Suprapubic skin (tissue), 4 donors: ENCODE data around the gene FXR2. TPM values are rescaled to one million over a fixed set of nuclear protein-coding genes. Genes with fewer than 3 reads are reported as not detected.

ENCODE experiments used
- DNase-seq, 2 donors: peaks; one replicate each; pipeline ENCODE4 v3.0.0-alpha.2; 2019; ENCODE audit warnings: low spot score in 2 of 2
- H3K27ac ChIP-seq: fragments of 200-600 bp; sonication (generic); one replicate; pipeline ENCODE4 v1.5.1; 2019
- H3K27me3 ChIP-seq: fragments of 200-600 bp; sonication (generic); one replicate; pipeline ENCODE4 v1.5.1; 2019
- H3K36me3 ChIP-seq: fragments of 200-600 bp; sonication (generic); one replicate; pipeline ENCODE4 v1.5.1; 2019
- H3K4me1 ChIP-seq: fragments of 200-600 bp; sonication (generic); one replicate; pipeline ENCODE4 v1.5.1; 2019
- H3K4me3 ChIP-seq: fragments of 200-600 bp; sonication (generic); one replicate; pipeline ENCODE4 v1.5.1; 2019; ENCODE audit warnings: mild to moderate bottlenecking
- H3K9me3 ChIP-seq: fragments of 200-600 bp; sonication (generic); one replicate; pipeline ENCODE4 v1.5.1; 2019
- EP300 ChIP-seq: sonication (generic); formaldehyde crosslinking; IDR thresholded peaks from one replicate; pipeline ENCODE4 v1.6.1; 2017; ENCODE audit warnings: antibody characterized with exemption
- POLR2A ChIP-seq, 2 donors: fragments of 450-650 bp; IDR thresholded peaks; one replicate each; pipeline ENCODE4 v1.6.1; 2017; ENCODE audit warnings: antibody characterized with exemption in 2 of 2, mild to moderate bottlenecking in 2 of 2, moderate library complexity in 2 of 2
- POLR2AphosphoS5 ChIP-seq, 3 donors: sonication (generic); formaldehyde crosslinking; IDR thresholded peaks; one replicate each; pipeline ENCODE4 v1.6.1; 2017; ENCODE audit warnings: antibody characterized with exemption in 3 of 3
- WGBS: methylation state at CpG from one replicate; pipeline ENCODE4 v1.1.5; 2018; 5-methylcytosine and 5-hydroxymethylcytosine counted together
- total RNA-seq, 4 donors: library from RNA; depleted of rRNA; stranded (reverse); fragments of >200 nt; gene quantifications; one replicate each; pipeline ENCODE4 v1.1.0, GENCODE V29; 2016
- TF ChIP-seq, protein P1 (sequence below), 2 donors: fragments of 200-600 bp in 1 of 2; fragments of 450-650 bp in 1 of 2; sonication (generic) in 1 of 2; IDR thresholded peaks; one replicate each; pipeline ENCODE4 v1.5.1; 2016 to 2019; ENCODE audit warnings: antibody characterized with exemption in 2 of 2, mild to moderate bottlenecking in 1 of 2, moderate library complexity in 1 of 2

FXR2 gene
- total RNA-seq, 4 donors from 2014 or later: 21.0 to 25.6 (median 22.5) TPM

DNA sequence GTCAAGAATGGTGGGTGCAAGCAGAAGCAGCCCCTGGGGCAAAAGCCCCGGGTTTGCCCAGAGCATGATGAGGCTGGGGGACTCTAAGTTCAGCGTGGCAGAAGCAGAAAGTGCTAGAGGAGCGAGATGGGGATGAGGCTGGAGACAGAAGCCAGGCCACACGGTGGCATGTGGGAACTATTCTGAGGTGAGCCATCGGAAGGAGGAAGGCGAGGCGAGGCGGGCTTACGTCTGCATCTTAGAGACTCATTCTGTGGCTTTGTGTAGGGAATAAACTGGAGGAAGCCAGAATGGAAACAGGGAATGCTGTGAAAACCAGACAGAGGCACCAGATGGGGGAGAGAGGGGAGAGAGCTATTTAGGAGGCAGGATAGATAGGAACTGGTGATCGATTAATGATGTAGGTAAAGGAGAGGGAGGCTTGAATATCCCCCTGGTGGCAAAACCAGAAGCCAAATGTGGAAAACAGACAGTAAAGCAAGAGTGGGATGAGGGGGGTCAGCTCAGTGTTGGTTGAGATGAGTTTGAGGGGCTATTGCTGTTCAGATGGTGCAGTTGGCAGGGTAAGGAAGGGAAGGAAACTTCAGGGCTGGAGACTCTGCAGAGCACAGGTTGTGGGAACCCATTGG is 59.3 kb downstream of the FXR2 start:
- Histone ChIP-seq H3K4me1 (peaks cover 35% of the 10 kb centered on the region), H3K9me3 (no peaks in the 10 kb centered on the region), H3K36me3 (peaks cover 9% of the 10 kb centered on the region), H3K4me3 (no peak overlapping the region), H3K27ac (no peak overlapping the region), H3K27me3 (no peaks in the 10 kb centered on the region)
- WGBS: 58% methylated on average over 10 of the region's 10 CpGs
- TF ChIP-seq POLR2AphosphoS5 (IDR thresholded peaks at IDR 0.05): no peak
- TF ChIP-seq POLR2A (IDR thresholded peaks at IDR 0.05): no peak
- TF ChIP-seq, protein P1, sequence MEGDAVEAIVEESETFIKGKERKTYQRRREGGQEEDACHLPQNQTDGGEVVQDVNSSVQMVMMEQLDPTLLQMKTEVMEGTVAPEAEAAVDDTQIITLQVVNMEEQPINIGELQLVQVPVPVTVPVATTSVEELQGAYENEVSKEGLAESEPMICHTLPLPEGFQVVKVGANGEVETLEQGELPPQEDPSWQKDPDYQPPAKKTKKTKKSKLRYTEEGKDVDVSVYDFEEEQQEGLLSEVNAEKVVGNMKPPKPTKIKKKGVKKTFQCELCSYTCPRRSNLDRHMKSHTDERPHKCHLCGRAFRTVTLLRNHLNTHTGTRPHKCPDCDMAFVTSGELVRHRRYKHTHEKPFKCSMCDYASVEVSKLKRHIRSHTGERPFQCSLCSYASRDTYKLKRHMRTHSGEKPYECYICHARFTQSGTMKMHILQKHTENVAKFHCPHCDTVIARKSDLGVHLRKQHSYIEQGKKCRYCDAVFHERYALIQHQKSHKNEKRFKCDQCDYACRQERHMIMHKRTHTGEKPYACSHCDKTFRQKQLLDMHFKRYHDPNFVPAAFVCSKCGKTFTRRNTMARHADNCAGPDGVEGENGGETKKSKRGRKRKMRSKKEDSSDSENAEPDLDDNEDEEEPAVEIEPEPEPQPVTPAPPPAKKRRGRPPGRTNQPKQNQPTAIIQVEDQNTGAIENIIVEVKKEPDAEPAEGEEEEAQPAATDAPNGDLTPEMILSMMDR (IDR thresholded peaks at IDR 0.05): no peak
- TF ChIP-seq EP300: no peak
- DNase-seq: no peak

DNA sequence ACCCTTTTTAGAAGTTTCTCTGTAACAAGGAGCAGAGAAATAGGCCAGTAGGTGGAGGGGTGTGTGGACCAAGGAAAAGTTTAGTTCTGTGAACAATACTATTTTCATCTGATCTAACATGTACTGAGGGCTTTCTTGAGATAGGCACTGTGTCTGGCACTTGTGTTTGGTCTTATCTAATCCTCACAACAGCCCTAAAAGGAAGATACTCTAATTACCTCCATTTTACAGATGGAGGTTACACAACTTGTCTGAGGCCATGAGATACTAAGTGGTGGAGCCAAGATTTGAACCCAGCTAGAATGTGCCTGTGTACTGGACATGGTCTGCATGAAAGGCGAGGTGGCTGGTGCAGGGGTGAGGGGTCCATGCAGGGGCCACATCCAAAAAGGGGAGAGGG is 61.3 kb downstream of the FXR2 start:
- H3K27ac ChIP-seq: no peak overlapping the region
- TF ChIP-seq EP300 (no peak), POLR2A (IDR thresholded peaks at IDR 0.05) (no peak), POLR2AphosphoS5 (IDR thresholded peaks at IDR 0.05) (no peak)
- TF ChIP-seq, protein P1 (IDR thresholded peaks at IDR 0.05): no peak
- H3K36me3 ChIP-seq: peaks cover 9% of the 10 kb centered on the region
- H3K4me1 ChIP-seq: peaks cover 34% of the 10 kb centered on the region
- H3K27me3 ChIP-seq: no peaks in the 10 kb centered on the region
- no peaks in the 10 kb centered on the region for H3K9me3 ChIP-seq
- WGBS: 88% methylated on average over 1 of the region's 1 CpG
- H3K4me3 ChIP-seq: no peak overlapping the region
- DNase-seq: no peak

DNA sequence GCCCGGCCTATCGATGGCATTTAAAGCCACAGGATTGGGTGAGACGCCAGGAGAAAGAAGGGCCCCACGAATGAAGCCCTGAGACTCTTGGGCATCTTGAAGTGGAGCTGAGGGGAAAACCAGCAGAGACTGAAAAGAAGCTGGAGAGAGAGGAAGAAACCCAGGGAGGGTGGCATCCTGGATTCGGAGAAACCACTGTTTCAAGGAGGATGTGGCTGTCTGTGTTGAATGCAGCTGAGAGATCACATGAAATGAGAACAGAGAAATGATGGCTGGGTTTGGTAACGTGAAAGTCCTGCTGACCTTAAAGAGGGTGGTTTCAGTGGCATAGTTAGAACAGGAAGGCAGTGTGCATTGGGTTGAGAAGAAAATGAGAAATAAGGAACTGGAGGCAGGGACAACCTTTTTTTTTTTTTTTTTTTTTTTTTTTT is 62.1 kb downstream of the FXR2 start:
- no peaks in the 10 kb centered on the region for H3K27me3 ChIP-seq

DNA sequence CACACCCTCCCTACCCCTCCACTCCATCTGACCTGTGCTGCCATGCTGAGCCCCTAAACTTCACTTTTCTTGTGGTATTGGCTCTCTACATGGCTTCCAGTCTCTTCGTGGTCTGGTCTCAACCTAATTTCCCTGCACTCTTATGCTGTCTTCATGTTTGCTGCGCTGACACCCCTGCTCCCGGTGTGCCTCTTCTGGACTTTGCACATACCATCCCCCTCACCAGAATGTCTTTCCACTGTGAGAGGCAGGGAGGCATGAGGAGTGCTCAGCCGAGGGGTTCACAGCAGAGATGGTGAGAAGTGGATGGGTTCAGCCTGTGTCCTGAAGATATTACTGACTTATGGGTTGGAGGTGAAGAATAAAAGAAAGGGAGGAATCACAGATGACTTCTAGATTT is 63.3 kb downstream of the FXR2 start:
- 92% methylated on average over 4 of the region's 4 CpGs for WGBS
- Histone ChIP-seq H3K27me3 (no peaks in the 10 kb centered on the region), H3K9me3 (no peaks in the 10 kb centered on the region), H3K36me3 (peaks cover 9% of the 10 kb centered on the region), H3K4me3 (no peak overlapping the region), H3K4me1 (peaks cover 24% of the 10 kb centered on the region), H3K27ac (no peak overlapping the region)
- TF ChIP-seq POLR2AphosphoS5 (IDR thresholded peaks at IDR 0.05) (no peak), POLR2A (IDR thresholded peaks at IDR 0.05) (no peak), EP300 (no peak)
- TF ChIP-seq, protein P1 (IDR thresholded peaks at IDR 0.05): no peak
- DNase-seq: no peak

More for the DNA sequence above, 62.1 kb downstream of the FXR2 start:
- no peak overlapping the region for H3K27ac ChIP-seq
- H3K4me3 ChIP-seq: no peak overlapping the region
- H3K9me3 ChIP-seq: no peaks in the 10 kb centered on the region
- H3K36me3 ChIP-seq: peaks cover 9% of the 10 kb centered on the region
- 77% methylated on average over 6 of the region's 6 CpGs for WGBS
- H3K4me1 ChIP-seq: peaks cover 31% of the 10 kb centered on the region
- TF ChIP-seq, protein P1 (IDR thresholded peaks at IDR 0.05): no peak
- TF ChIP-seq POLR2AphosphoS5 (IDR thresholded peaks at IDR 0.05) (no peak), POLR2A (IDR thresholded peaks at IDR 0.05) (no peak), EP300 (no peak)
- DNase-seq: no peak

DNA sequence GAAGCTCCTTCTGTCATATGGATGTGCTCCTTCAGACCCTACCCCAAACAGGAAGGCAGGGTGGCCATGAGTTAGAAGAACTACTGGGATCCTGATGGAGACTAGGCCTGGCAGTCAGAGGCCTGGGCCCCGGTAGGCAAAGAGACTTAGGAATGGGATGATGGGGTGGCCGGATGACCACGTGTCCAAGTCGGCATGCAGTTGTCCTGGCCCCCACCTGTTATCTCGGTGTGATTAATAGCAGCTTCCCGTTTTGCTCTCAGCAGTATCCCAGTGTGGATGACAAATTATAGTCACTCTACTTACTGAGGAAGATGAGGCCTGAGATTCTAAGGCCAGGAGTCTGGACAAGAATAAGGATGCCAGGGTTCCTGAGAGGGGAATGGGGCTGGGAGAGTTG is 64.4 kb downstream of the FXR2 start:
- Histone ChIP-seq H3K9me3 (no peaks in the 10 kb centered on the region), H3K27me3 (no peaks in the 10 kb centered on the region), H3K27ac (no peak overlapping the region), H3K36me3 (peaks cover 9% of the 10 kb centered on the region), H3K4me1 (peaks cover 24% of the 10 kb centered on the region), H3K4me3 (no peak overlapping the region)
- no peak for DNase-seq
- WGBS: 77% methylated on average over 5 of the region's 6 CpGs
- TF ChIP-seq, protein P1 (IDR thresholded peaks at IDR 0.05): no peak
- TF ChIP-seq POLR2A (IDR thresholded peaks at IDR 0.05): no peak
- no peak for TF ChIP-seq POLR2AphosphoS5 (IDR thresholded peaks at IDR 0.05)
- TF ChIP-seq EP300: no peak
